HG03064 (cell line): ENCODE measurements around the gene HPSE2.

ENCODE experiments used
- ATAC-seq: cut with Tn5 transposase; IDR thresholded peaks from one replicate; pipeline ENCODE4 v1.9.1; 2021; ENCODE audit warnings: low read depth; ENCODE audit not compliant: unreplicated experiment

Gene HPSE2

DNA sequence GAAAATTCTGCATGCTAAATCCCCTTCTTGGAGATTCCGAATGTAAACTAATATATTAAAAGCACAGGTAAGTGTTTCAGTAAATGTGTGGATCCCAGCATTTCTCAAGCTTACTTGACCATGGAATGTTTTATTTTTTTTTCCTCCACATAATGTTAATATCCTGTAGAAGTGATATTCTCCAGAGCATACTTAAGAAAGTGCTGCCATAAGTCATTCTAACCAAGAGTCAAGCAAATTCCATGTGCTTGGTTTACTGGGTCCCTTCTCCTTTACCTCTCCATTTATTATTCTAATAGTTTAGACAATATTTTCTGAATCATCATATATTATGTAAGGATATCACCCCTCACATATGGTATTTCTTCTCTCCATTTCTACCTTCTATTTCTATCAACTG is 522.1 kb downstream of the HPSE2 start:
- ATAC-seq = no peak

GRCh38 chr10:98696516-98696915 is 539.1 kb downstream of the HPSE2 start:
- ATAC-seq = no peak

GRCh38 chr10:98694883-98695282 is 540.8 kb downstream of the HPSE2 start:
- ATAC-seq = no peak

GRCh38 chr10:98694014-98694413 is 541.6 kb downstream of the HPSE2 start:
- no peak for ATAC-seq

- ATAC-seq = no peak
Observed at GRCh38 chr10:98687685-98688084, 548.0 kb downstream of the HPSE2 start.

DNA sequence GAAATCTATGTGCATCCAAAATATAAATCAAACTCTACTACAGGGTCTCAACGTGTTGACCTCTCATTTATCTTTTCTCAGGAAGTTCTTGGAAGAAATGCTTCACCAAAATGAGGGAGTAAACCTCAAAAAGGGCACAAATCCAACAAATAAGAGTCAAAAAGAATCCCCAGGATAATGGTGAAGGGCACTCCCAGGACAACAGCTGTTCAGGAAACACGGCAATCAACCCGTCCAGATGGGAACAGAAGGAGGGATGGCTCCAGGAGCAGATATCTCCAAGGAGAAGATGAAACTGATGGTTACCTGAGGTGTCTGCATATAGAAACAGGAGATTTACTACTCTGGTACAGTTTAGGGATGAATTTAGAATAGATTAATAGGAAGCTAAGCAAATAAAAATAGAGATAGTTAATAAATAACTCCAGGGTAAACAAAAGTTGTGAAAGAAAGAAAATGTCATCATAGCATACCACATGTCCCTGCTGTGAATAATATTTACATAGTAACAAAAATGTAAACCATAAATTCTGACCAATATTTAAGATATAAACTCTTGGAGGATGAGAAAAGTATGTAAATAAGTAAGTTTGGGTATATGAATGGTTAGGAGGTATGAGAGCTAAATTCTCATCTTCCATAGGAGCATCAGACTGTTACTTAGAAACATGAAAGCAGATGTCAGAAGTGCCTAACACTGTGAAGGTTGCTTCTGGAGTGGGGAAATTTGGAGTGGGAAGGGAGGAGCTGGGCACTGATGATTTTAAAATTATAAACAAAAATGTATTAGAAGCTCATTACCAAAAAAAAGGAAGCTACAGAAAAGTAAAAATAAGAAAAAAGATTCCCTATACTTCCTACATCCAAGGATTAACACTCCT is 551.4 kb downstream of the HPSE2 start:
- ATAC-seq = no peak

- ATAC-seq = no peak
Observed at GRCh38 chr10:98676895-98677294, 558.8 kb downstream of the HPSE2 start.

GRCh38 chr10:98675902-98676301 is 559.8 kb downstream of the HPSE2 start:
- no peak for ATAC-seq

- ATAC-seq = no peak
Observed at GRCh38 chr10:98673171-98673782, 562.4 kb downstream of the HPSE2 start.

- ATAC-seq = no peak
Observed at GRCh38 chr10:98667081-98667480, 568.6 kb downstream of the HPSE2 start.

GRCh38 chr10:98666276-98666675 is 569.4 kb downstream of the HPSE2 start:
- no peak for ATAC-seq

- peak; percentile 55 for ATAC-seq
Observed at GRCh38 chr10:98664329-98665042, 571.2 kb downstream of the HPSE2 start.

- ATAC-seq = no peak
Observed at GRCh38 chr10:98659951-98660350, 575.7 kb downstream of the HPSE2 start.

DNA sequence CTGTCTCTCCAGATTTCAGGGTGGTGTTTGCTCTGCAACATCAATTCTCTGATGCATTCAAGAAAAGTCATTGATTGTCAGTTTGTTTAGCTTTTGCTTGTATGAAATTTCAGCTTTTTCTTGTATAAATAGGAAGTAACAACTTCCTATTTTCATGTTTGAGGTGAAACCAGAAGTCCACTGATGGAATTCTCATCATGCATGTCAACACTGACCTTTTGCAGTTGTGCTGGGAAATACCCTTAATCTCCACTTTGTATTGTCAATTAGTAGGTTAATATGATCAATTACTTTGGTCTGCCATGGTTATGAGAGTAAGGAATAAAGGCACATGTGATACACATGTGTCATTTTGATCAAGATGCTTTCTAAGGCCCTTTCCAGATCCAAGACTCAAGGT is 580.2 kb downstream of the HPSE2 start:
- no peak for ATAC-seq

GRCh38 chr10:98649170-98649569 is 586.5 kb downstream of the HPSE2 start:
- no peak for ATAC-seq

DNA sequence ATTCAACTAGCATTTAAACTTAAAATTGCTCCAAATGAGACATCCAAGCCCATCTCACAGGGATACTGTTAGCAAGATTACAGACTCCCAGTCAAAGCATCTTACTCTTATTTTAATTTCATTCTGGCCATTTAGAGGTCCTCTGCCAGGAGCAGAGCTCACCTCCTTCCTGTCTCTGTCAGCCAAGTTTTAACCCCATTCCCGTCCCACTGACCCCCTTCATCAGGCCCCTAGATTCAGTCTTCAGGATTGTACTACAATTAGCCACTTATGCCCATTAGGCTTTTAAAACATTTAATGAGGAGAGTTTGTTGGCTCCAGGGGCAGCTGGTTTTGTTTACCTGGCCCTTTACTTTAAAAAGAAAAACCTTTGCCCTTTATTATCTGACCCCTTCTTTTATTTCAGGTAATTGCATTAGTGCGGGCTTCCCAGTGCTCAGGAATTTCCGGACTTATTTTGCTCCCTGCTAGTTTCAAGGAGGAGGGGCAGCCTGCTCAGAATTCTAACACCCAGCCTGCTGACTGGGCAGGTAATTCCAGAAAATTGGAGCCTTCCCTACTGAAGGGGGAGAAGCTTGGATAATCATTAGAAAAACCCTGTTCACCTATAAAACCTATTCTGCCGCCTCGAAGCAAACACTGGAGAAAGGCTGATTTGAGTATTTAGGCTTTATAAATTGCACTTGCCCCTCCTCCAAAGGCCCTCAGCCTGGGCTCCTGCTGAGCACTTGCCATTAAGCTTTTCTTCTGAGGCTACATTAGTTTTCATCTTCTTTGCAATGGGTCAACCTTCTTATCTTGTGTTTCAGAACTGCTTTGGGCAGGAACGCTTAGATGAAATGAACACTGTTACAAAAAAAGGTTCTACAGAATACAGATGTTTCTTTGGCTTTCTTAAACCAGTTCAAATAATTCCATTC is 588.4 kb downstream of the HPSE2 start:
- no peak for ATAC-seq

DNA sequence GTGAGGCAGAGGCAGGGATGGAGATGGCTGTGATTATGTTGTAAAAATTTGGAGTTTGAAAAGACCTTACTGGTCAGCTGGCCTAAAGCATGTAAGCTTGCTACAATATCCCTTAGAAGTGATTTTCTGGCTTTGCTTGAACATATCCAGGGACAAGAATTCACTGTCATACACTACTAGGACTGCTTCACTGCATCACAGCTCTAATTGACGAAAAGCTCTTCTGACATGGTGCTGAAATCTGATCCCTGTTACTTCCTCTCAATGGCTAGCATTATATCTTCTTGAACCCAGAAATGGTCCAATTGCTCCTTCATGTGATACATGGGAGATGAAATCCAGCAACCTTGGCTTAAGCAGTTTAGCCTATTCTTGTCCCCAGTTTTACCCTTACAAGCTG is 591.2 kb downstream of the HPSE2 start:
- ATAC-seq = no peak

GRCh38 chr10:98642281-98642680 is 593.4 kb downstream of the HPSE2 start:
- ATAC-seq = no peak

- ATAC-seq = no peak
Observed at GRCh38 chr10:98638920-98639319, 596.7 kb downstream of the HPSE2 start.

- no peak for ATAC-seq
Observed at GRCh38 chr10:98636921-98637329, 598.7 kb downstream of the HPSE2 start.
